Epithelial cell of proximal tubule (primary cell): ENCODE results near the gene TENM4. TPM values are rescaled to one million over a fixed set of nuclear protein-coding genes. Genes with fewer than 3 reads are reported as not detected.

Source experiments
- DNase-seq: peaks from one replicate; pipeline ENCODE4 v3.0.0-alpha.2; 2011; ENCODE audit warnings: low read depth
- H3K4me3 ChIP-seq: 2 replicates; pipeline ENCODE4 v1.5.1; 2011; ENCODE audit warnings: low read depth, mild to moderate bottlenecking, low read length
- total RNA-seq: library from RNA; depleted of rRNA; stranded (reverse); fragments of >200 nt; gene quantifications from 2 replicates; pipeline ENCODE4 v1.2.3, GENCODE V29; 2015
- TF ChIP-seq, protein P1 (sequence below): conservative IDR thresholded peaks from 2 replicates; pipeline ENCODE4 v1.5.1; 2012; ENCODE audit warnings: low read depth, mild to moderate bottlenecking, low read length

Gene TENM4
- total RNA-seq, 1 donor from 2014 or later = 22.2 TPM

GRCh38 chr11:79363256-79363655 is 77.6 kb downstream of the TENM4 start:
- no peak overlapping the region for H3K4me3 ChIP-seq
- DNase-seq = no peak
- TF ChIP-seq, protein P1, sequence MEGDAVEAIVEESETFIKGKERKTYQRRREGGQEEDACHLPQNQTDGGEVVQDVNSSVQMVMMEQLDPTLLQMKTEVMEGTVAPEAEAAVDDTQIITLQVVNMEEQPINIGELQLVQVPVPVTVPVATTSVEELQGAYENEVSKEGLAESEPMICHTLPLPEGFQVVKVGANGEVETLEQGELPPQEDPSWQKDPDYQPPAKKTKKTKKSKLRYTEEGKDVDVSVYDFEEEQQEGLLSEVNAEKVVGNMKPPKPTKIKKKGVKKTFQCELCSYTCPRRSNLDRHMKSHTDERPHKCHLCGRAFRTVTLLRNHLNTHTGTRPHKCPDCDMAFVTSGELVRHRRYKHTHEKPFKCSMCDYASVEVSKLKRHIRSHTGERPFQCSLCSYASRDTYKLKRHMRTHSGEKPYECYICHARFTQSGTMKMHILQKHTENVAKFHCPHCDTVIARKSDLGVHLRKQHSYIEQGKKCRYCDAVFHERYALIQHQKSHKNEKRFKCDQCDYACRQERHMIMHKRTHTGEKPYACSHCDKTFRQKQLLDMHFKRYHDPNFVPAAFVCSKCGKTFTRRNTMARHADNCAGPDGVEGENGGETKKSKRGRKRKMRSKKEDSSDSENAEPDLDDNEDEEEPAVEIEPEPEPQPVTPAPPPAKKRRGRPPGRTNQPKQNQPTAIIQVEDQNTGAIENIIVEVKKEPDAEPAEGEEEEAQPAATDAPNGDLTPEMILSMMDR = no peak

GRCh38 chr11:79362821-79363220 is 78.0 kb downstream of the TENM4 start:
- H3K4me3 ChIP-seq = no peak overlapping the region
- TF ChIP-seq, protein P1 = no peak
- no peak for DNase-seq

- TF ChIP-seq, protein P1 = no peak
- DNase-seq = no peak
- no peak overlapping the region for H3K4me3 ChIP-seq
These were observed 78.5 kb downstream of the TENM4 start for GRCh38 chr11:79362206-79362757.

DNA sequence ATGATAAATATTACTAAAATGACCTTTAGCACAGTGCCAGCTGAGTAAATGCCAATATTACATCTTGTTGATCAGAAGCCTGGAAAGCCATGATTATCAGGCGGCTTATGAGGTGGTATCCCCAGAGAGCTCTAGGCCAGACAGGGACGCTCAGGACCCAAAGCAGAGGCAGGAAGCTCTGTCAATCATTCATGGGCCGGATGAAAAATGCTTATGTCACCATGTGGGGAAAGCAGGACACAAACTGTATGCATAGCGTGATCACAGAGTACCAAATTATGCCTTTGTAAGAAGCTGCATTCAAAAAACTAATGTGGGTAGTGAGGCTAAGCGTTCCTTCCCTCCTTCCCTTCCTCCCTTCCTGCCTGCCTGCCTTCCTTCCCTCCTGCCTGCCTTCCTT is 82.6 kb downstream of the TENM4 start:
- no peak for DNase-seq
- TF ChIP-seq, protein P1 = no peak
- H3K4me3 ChIP-seq = no peak overlapping the region

DNA sequence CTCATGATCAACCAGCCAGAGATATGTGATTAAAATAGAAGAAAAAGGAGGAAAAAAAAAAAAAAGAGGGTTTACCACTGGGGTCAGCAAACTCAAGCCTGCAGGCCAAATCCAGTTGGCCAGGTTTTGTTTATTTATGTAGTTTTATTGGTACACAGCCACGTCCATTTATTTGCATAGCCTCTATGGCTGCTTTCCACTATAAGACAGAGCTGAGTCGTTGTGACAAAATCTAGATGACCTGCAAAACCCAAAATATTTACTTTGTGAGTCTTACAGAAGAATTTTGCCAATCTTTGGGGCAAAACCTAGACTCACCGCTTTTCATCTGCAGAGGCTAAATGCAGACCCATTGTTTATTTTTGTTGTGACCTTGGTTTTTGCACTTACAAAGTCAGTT is 87.1 kb downstream of the TENM4 start:
- no peak overlapping the region for H3K4me3 ChIP-seq
- no peak for DNase-seq
- TF ChIP-seq, protein P1 = no peak

GRCh38 chr11:79352349-79352703 is 88.5 kb downstream of the TENM4 start:
- TF ChIP-seq, protein P1 = no peak
- peak; percentile 23 for DNase-seq
- H3K4me3 ChIP-seq = no peak overlapping the region

DNA sequence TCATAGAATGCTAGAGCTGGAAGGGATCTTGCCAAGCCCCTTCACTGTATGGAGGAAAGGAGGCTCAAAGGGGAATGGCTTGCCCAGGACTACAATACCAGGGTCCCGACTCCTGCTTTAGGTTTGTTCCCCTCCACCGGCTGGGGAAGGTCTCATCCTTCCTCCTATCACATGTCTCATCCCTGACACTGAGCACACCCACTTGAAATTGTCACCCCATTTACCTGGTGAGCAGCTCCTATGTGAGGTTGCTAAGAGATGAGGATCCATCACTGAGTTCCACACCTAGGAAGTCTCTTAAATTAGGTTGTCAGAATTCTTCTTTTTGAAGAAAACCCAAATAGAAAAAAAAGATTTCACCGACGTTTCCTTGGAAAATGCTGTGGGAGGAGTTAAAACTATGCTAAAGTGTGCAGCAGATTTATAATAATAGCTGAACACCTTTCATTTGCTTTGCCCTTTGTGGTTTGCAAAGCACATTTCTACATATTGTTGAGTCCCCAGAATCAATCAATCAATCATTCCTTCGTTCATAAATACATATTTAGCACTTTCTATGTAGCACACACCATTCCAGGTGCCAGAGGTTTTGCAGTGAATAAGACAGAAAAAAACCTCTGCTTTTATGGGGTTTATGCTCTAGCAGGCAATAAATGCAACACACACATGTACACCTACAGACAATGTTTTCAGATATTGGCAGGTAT is 91.7 kb downstream of the TENM4 start:
- DNase-seq = no peak
- H3K4me3 ChIP-seq = no peak overlapping the region
- TF ChIP-seq, protein P1 = no peak
